Pulmonary artery endothelial cell (primary cell): ENCODE measurements around the gene PNMA1. TPM values are rescaled to one million over a fixed set of nuclear protein-coding genes. Genes with fewer than 3 reads are reported as not detected.

Source experiments
- DNase-seq: peaks from one replicate; pipeline ENCODE4 v3.0.0-alpha.2; 2011; ENCODE audit warnings: low read depth, low spot score
- total RNA-seq: library from RNA; depleted of rRNA; stranded (reverse); fragments of >200 nt; gene quantifications from 2 replicates; pipeline ENCODE4 v1.2.3, GENCODE V29; 2014

Gene PNMA1
- total RNA-seq, 1 donor from 2014 or later, result 25.3 TPM

- no peak for DNase-seq
Observed at GRCh38 chr14:73738518-73739173, 24.5 kb upstream of the PNMA1 start.

GRCh38 chr14:73736842-73737241 is 22.7 kb upstream of the PNMA1 start:
- DNase-seq, result no peak

- DNase-seq, result no peak
Observed at GRCh38 chr14:73732006-73732405, 17.8 kb upstream of the PNMA1 start.

GRCh38 chr14:73731111-73731510 is 16.9 kb upstream of the PNMA1 start:
- no peak for DNase-seq

GRCh38 chr14:73729556-73730265 is 15.5 kb upstream of the PNMA1 start:
- no peak for DNase-seq

GRCh38 chr14:73728717-73729330 is 14.6 kb upstream of the PNMA1 start:
- no peak for DNase-seq

- no peak for DNase-seq
Observed at GRCh38 chr14:73727166-73727565, 13.0 kb upstream of the PNMA1 start.

GRCh38 chr14:73726025-73726961 is 12.1 kb upstream of the PNMA1 start:
- DNase-seq, result no peak

- no peak for DNase-seq
Observed at GRCh38 chr14:73725116-73726024, 11.2 kb upstream of the PNMA1 start.

GRCh38 chr14:73724696-73725095 is 10.5 kb upstream of the PNMA1 start:
- DNase-seq, result no peak

GRCh38 chr14:73723797-73724661 is 9.8 kb upstream of the PNMA1 start:
- DNase-seq, result peak; percentile 88

GRCh38 chr14:73723406-73723796 is 9.2 kb upstream of the PNMA1 start:
- DNase-seq, result no peak

- DNase-seq, result no peak
Observed at GRCh38 chr14:73722581-73722980, 8.4 kb upstream of the PNMA1 start.

GRCh38 chr14:73721101-73721821 is 7.1 kb upstream of the PNMA1 start:
- no peak for DNase-seq

- DNase-seq, result no peak
Observed at GRCh38 chr14:73720636-73721035, 6.5 kb upstream of the PNMA1 start.

- DNase-seq, result no peak
Observed at GRCh38 chr14:73719791-73720190, 5.6 kb upstream of the PNMA1 start.

- no peak for DNase-seq
Observed at GRCh38 chr14:73719361-73719760, 5.2 kb upstream of the PNMA1 start.

GRCh38 chr14:73718418-73719251 is 4.5 kb upstream of the PNMA1 start:
- DNase-seq, result no peak
